ENCODE data around the gene ZNF562. TPM values are rescaled to one million over a fixed set of nuclear protein-coding genes. Genes with fewer than 3 reads are reported as not detected.

Gene ZNF562
- total and polyA plus RNA-seq, 2 donors (not counting 3 experiments of a cell fraction or from before 2014, with no cell fraction given): 6.3 to 27.0 TPM

DNA sequence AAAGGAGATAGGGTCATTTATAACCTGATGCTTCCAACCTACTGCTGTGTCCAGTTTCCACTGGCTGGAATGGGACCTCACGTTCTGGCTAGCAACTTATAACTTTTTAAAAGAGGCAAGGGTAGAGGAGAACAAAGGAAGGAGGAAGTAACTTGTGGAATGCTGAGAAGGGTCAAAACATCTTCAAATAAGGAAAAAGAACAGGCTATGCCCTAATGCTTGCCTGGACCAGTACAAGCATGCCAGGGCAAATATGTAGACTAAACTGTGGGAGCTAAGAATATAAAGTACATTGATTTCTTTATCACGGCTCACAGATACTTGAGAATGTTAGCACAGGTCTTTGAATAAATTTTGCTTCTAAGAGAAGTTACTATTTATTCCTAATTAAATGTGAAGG is 52.4 kb downstream of the ZNF562 start:
- POLR2A ChIA-PET: no interaction called here
- CTCF ChIA-PET: interaction anchor here (1.0 to 1.5 kb wide), 3 partner anchors 36 to 206 kb away, joined by 3 to 5 read pairs (median 3); partner anchors contain the start of gene UBL5
- Histone ChIP-seq H3K9ac (replicated peaks; ENCODE audit: extremely low read depth, insufficient read depth, low read length) (no peak overlapping the region), H4K20me1 (replicated peaks; ENCODE audit: control insufficient read depth, extremely low read depth, insufficient read depth, low read length) (no peaks in the 10 kb centered on the region), H3K4me1 (ENCODE audit: control insufficient read depth, extremely low read depth, insufficient read depth, low read length) (peaks cover 10% of the 10 kb centered on the region), H2AFZ (ENCODE audit: low read depth, low read length) (no peak overlapping the region), H3K4me2 (ENCODE audit: insufficient read depth, low read length) (no peak overlapping the region), H3K27ac (ENCODE audit: insufficient read depth, low read depth, low read length) (peak overlapping the region; percentile 33), H3K9me3 (replicated peaks; ENCODE audit: control insufficient read depth, insufficient read depth, low read length) (no peaks in the 10 kb centered on the region), H3K27me3 (ENCODE audit: control insufficient read depth in 2 of 2, insufficient read depth in 2 of 2, low read length in 2 of 2) (no peaks in the 10 kb centered on the region), H3K36me3 (ENCODE audit: control insufficient read depth in 2 of 2, extremely low read depth in 1 of 2, insufficient read depth in 2 of 2, low read length in 2 of 2) (peaks cover 2 to 13% of the 10 kb centered on the region in 2 experiments), H3K9me1 (replicated peaks; ENCODE audit: control insufficient read depth, extremely low read depth, insufficient read depth, low read length) (no peaks in the 10 kb centered on the region), H3K4me3 (replicated peaks in 1 of 3; ENCODE audit: insufficient read depth in 1 of 3, low read depth in 1 of 3, low read length in 3 of 3) (no peak overlapping the region), H3K79me2 (ENCODE audit: control insufficient read depth, insufficient read depth, low read length) (peaks cover 11% of the 10 kb centered on the region)
- dilution Hi-C loops (cut with MboI; ENCODE audit: extremely low pct_ligation_motif_present, low sequenced_read_pairs) (loop anchor here (10.0 kb wide), 1 partner anchor 172 kb away; no protein-coding TSS in a partner anchor), intact Hi-C loops (cut with micrococcal nuclease) (loop anchor here (5.0 kb wide), 2 partner anchors 40 to 310 kb away; partner anchors contain the start of gene ZNF121)
- DNase-seq (ENCODE audit: low read depth, low spot score) (peak; percentile 18), FAIRE-seq (no peak)
- no peak for TF ChIP-seq FOS (IDR thresholded peaks at IDR 0.05; ENCODE audit: borderline replicate concordance, insufficient read depth, low read length)
- no peak for TF ChIP-seq EZH2 (IDR thresholded peaks at IDR 0.05; ENCODE audit: borderline replicate concordance, low read depth, low read length, severe bottlenecking)
- TF ChIP-seq JUN (IDR thresholded peaks at IDR 0.05; ENCODE audit: borderline replicate concordance, insufficient read depth, insufficient read length, low read depth): no peak
- no peak for TF ChIP-seq GATA2 (IDR thresholded peaks at IDR 0.05; ENCODE audit: insufficient read depth, insufficient read length, low read depth, low read length)
- TF ChIP-seq POLR2A (IDR thresholded peaks at IDR 0.05; ENCODE audit: low read depth, low read length): no peak
- no peak for TF ChIP-seq MYC (IDR thresholded peaks at IDR 0.05; ENCODE audit: low read depth, low read length)
- TF ChIP-seq MAX (IDR thresholded peaks at IDR 0.05; ENCODE audit: insufficient read depth, insufficient read length): no peak
- TF ChIP-seq, protein P1, sequence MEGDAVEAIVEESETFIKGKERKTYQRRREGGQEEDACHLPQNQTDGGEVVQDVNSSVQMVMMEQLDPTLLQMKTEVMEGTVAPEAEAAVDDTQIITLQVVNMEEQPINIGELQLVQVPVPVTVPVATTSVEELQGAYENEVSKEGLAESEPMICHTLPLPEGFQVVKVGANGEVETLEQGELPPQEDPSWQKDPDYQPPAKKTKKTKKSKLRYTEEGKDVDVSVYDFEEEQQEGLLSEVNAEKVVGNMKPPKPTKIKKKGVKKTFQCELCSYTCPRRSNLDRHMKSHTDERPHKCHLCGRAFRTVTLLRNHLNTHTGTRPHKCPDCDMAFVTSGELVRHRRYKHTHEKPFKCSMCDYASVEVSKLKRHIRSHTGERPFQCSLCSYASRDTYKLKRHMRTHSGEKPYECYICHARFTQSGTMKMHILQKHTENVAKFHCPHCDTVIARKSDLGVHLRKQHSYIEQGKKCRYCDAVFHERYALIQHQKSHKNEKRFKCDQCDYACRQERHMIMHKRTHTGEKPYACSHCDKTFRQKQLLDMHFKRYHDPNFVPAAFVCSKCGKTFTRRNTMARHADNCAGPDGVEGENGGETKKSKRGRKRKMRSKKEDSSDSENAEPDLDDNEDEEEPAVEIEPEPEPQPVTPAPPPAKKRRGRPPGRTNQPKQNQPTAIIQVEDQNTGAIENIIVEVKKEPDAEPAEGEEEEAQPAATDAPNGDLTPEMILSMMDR (IDR thresholded peaks at IDR 0.05; ENCODE audit: extremely low read depth in 1 of 2, insufficient read depth in 1 of 2, low read depth in 1 of 2, low read length in 2 of 2): no peak
- no peak for TF ChIP-seq POLR2AphosphoS5 (IDR thresholded peaks at IDR 0.05; ENCODE audit: insufficient read depth, low read depth, low read length)
- BruUV-seq (replicated peaks): no TSS peak

All from endothelial cell of umbilical vein (primary cell).